ENCODE results near the gene LDHA. TPM values are rescaled to one million over a fixed set of nuclear protein-coding genes. Genes with fewer than 3 reads are reported as not detected.
"Not testable (repeated sequence)": the region's sequence is repeated elsewhere in the genome, so short reads cannot be mapped to it uniquely, and the experiment has no call there.

LDHA gene
- total RNA-seq, 1 donor from 2014 or later, result 173 TPM

- Mint-ChIP-seq H3K27me3 (no peaks in the 10 kb centered on the region), H3K27ac (peak overlapping the region; percentile 97), H3K4me3 (peak overlapping the region; percentile 95), H3K4me1 (ENCODE audit: unreplicated experiment) (peaks cover 21% of the 10 kb centered on the region), H3K9me3 (no peaks in the 10 kb centered on the region), H3K36me3 (peaks cover 5% of the 10 kb centered on the region)
- DNase-seq (ENCODE audit: extremely low spot score, unreplicated experiment), result no peak
- no peak for TF ChIP-seq CTCF (conservative IDR thresholded peaks at IDR 0.05)
Measured at GRCh38 chr11:18393581-18394274, 635 bp upstream of the LDHA start.

GRCh38 chr11:18394928-18395734, 768 bp downstream of the LDHA start:
- no peak for DNase-seq (ENCODE audit: extremely low spot score, unreplicated experiment)
- H3K9me3 Mint-ChIP-seq, result no peaks in the 10 kb centered on the region
- peak overlapping the region; percentile 97 for H3K27ac Mint-ChIP-seq
- H3K36me3 Mint-ChIP-seq, result peaks cover 8% of the 10 kb centered on the region
- peak overlapping the region; percentile 95 for H3K4me3 Mint-ChIP-seq
- TF ChIP-seq CTCF (conservative IDR thresholded peaks at IDR 0.05), result no peak
- H3K4me1 Mint-ChIP-seq (ENCODE audit: unreplicated experiment), result peaks cover 21% of the 10 kb centered on the region
- H3K27me3 Mint-ChIP-seq, result no peaks in the 10 kb centered on the region

GRCh38 chr11:18395735-18396504, 1.6 kb downstream of the LDHA start:
- Mint-ChIP-seq H3K27ac (peak overlapping the region; percentile 97), H3K27me3 (no peaks in the 10 kb centered on the region), H3K4me1 (ENCODE audit: unreplicated experiment) (peaks cover 21% of the 10 kb centered on the region), H3K36me3 (peaks cover 12% of the 10 kb centered on the region), H3K9me3 (no peaks in the 10 kb centered on the region), H3K4me3 (peak overlapping the region; percentile 95)
- no peak for TF ChIP-seq CTCF (conservative IDR thresholded peaks at IDR 0.05)
- DNase-seq (ENCODE audit: extremely low spot score, unreplicated experiment), result peak; percentile 99

GRCh38 chr11:18397921-18398320, 3.6 kb downstream of the LDHA start:
- H3K36me3 Mint-ChIP-seq, result peaks cover 16% of the 10 kb centered on the region
- H3K4me1 Mint-ChIP-seq (ENCODE audit: unreplicated experiment), result peaks cover 21% of the 10 kb centered on the region
- no peaks in the 10 kb centered on the region for H3K9me3 Mint-ChIP-seq
- no peaks in the 10 kb centered on the region for H3K27me3 Mint-ChIP-seq
- peak overlapping the region; percentile 26 for H3K4me3 Mint-ChIP-seq
- H3K27ac Mint-ChIP-seq, result no peak overlapping the region
- no peak for DNase-seq (ENCODE audit: extremely low spot score, unreplicated experiment)
- no peak for TF ChIP-seq CTCF (conservative IDR thresholded peaks at IDR 0.05)

- not testable (repeated sequence) for H3K27me3 Mint-ChIP-seq; H3K4me3 Mint-ChIP-seq; H3K27ac Mint-ChIP-seq; H3K4me1 Mint-ChIP-seq (ENCODE audit: unreplicated experiment); H3K9me3 Mint-ChIP-seq; DNase-seq (ENCODE audit: extremely low spot score, unreplicated experiment)
- peaks cover 29% of the 10 kb centered on the region for H3K36me3 Mint-ChIP-seq
Measured at GRCh38 chr11:18401077-18401476, 6.7 kb downstream of the LDHA start.
